Tibial nerve (tissue), 4 donors: Measurements from ENCODE around the gene CCDC63. TPM values are rescaled to one million over a fixed set of nuclear protein-coding genes. Genes with fewer than 3 reads are reported as not detected.

Experiments
- DNase-seq, 2 donors: peaks; one replicate each; pipeline ENCODE4 v3.0.0-alpha.2; 2019; ENCODE audit warnings: low spot score in 2 of 2
- H3K27ac ChIP-seq, 4 donors: fragments of 200-600 bp; sonication (generic) in 3 of 4; one replicate each; pipeline ENCODE4 v1.5.1; 2017 to 2019; ENCODE audit warnings: mild to moderate bottlenecking in 1 of 4
- H3K27me3 ChIP-seq, 2 donors: fragments of 200-600 bp; sonication (generic) in 1 of 2; one replicate each; pipeline versions ENCODE4 v1.5.1 to v1.6.0; 2017 to 2019
- H3K36me3 ChIP-seq, 3 donors: fragments of 200-600 bp; sonication (generic); one replicate each; pipeline ENCODE4 v1.5.1; 2018 to 2019
- H3K4me1 ChIP-seq, 4 donors: fragments of 200-600 bp; sonication (generic) in 3 of 4; one replicate each; pipeline ENCODE4 v1.5.1; 2017 to 2019
- H3K4me3 ChIP-seq, 4 donors: fragments of 200-600 bp; sonication (generic) in 3 of 4; one replicate each; pipeline ENCODE4 v1.5.1; 2017 to 2019; ENCODE audit warnings: mild to moderate bottlenecking in 1 of 4, moderate library complexity in 1 of 4
- H3K9me3 ChIP-seq, 4 donors: fragments of 200-600 bp; sonication (generic) in 3 of 4; one replicate each; pipeline ENCODE4 v1.5.1; 2017 to 2019
- CTCF ChIP-seq, 5 experiments: fragments of 200-600 bp in 3 of 5; fragments of 450-650 bp in 2 of 5; sonication (generic) in 3 of 5; IDR thresholded peaks; one replicate each; pipeline ENCODE4 v1.5.1; 2016 to 2019; ENCODE audit warnings: antibody characterized with exemption in 5 of 5, mild to moderate bottlenecking in 3 of 5, moderate library complexity in 2 of 5
- EP300 ChIP-seq, 2 donors: sonication (generic); formaldehyde crosslinking; IDR thresholded peaks; one replicate each; pipeline ENCODE4 v1.6.1; 2017; ENCODE audit warnings: antibody characterized with exemption in 2 of 2, mild to moderate bottlenecking in 1 of 2
- POLR2A ChIP-seq, 2 donors: fragments of 450-650 bp; IDR thresholded peaks; one replicate each; pipeline ENCODE4 v1.6.1; 2017; ENCODE audit warnings: antibody characterized with exemption in 2 of 2, mild to moderate bottlenecking in 2 of 2, moderate library complexity in 2 of 2
- WGBS, 2 donors: methylation state at CpG; one replicate each; pipeline ENCODE4 v1.1.5; 2018; 5-methylcytosine and 5-hydroxymethylcytosine counted together
- total RNA-seq, 4 donors: library from RNA; depleted of rRNA; stranded (reverse); fragments of >200 nt; gene quantifications; one replicate each; pipeline ENCODE4 v1.1.0, GENCODE V29; 2016

Gene CCDC63
- total RNA-seq, 4 donors from 2014 or later, result not detected

GRCh38 chr12:110896559-110896958 lies 49.8 kb downstream of the CCDC63 start:
- H3K27ac ChIP-seq, result no peak overlapping the region
- H3K9me3 ChIP-seq, result peaks cover 0 to 6% (median 0%) of the 10 kb centered on the region in 4 donors
- H3K36me3 ChIP-seq, result no peaks in the 10 kb centered on the region
- WGBS, 2 donors, result 67 to 77% methylated on average over 3 of the region's 3 CpGs
- no peak for DNase-seq
- H3K4me1 ChIP-seq, result no peaks in the 10 kb centered on the region
- H3K4me3 ChIP-seq, result no peak overlapping the region
- TF ChIP-seq POLR2A (IDR thresholded peaks at IDR 0.05), result no peak
- TF ChIP-seq EP300 (IDR thresholded peaks at IDR 0.05), result no peak
- TF ChIP-seq CTCF (IDR thresholded peaks at IDR 0.05), result no peak
- no peaks in the 10 kb centered on the region for H3K27me3 ChIP-seq

GRCh38 chr12:110901401-110901800 lies 54.6 kb downstream of the CCDC63 start:
- Histone ChIP-seq H3K4me3 (no peak overlapping the region), H3K36me3 (no peaks in the 10 kb centered on the region), H3K9me3 (peaks cover 0 to 10% (median 0%) of the 10 kb centered on the region in 4 donors), H3K27me3 (no peaks in the 10 kb centered on the region), H3K27ac (no peak overlapping the region), H3K4me1 (no peaks in the 10 kb centered on the region)
- TF ChIP-seq POLR2A (IDR thresholded peaks at IDR 0.05), result no peak
- no peak for TF ChIP-seq EP300 (IDR thresholded peaks at IDR 0.05)
- no peak for TF ChIP-seq CTCF (IDR thresholded peaks at IDR 0.05)
- no peak for DNase-seq
- 81 to 87% methylated on average over 4 of the region's 4 CpGs for WGBS, 2 donors

GRCh38 chr12:110903511-110903910 lies 56.7 kb downstream of the CCDC63 start:
- no peak for TF ChIP-seq POLR2A (IDR thresholded peaks at IDR 0.05)
- no peak for TF ChIP-seq EP300 (IDR thresholded peaks at IDR 0.05)
- no peak for TF ChIP-seq CTCF (IDR thresholded peaks at IDR 0.05)
- no peak overlapping the region for H3K27ac ChIP-seq
- H3K9me3 ChIP-seq, result peaks cover 0 to 10% (median 0%) of the 10 kb centered on the region in 4 donors
- H3K4me3 ChIP-seq, result no peak overlapping the region
- no peaks in the 10 kb centered on the region for H3K36me3 ChIP-seq
- H3K27me3 ChIP-seq, result no peaks in the 10 kb centered on the region
- 87 to 91% methylated on average over 4 of the region's 4 CpGs for WGBS, 2 donors
- H3K4me1 ChIP-seq, result no peaks in the 10 kb centered on the region
- DNase-seq, result no peak

GRCh38 chr12:110906083-110906482 lies 59.3 kb downstream of the CCDC63 start:
- H3K27me3 ChIP-seq, result no peaks in the 10 kb centered on the region
- H3K36me3 ChIP-seq, result no peaks in the 10 kb centered on the region
- H3K4me3 ChIP-seq, result no peak overlapping the region
- 33 to 38% methylated on average over 3 of the region's 3 CpGs for WGBS, 2 donors
- DNase-seq, result no peak
- TF ChIP-seq POLR2A (IDR thresholded peaks at IDR 0.05) (no peak), EP300 (IDR thresholded peaks at IDR 0.05) (no peak), CTCF (IDR thresholded peaks at IDR 0.05) (no peak)
- H3K4me1 ChIP-seq, result no peaks in the 10 kb centered on the region
- H3K27ac ChIP-seq, result no peak overlapping the region
- peaks cover 0 to 6% (median 0%) of the 10 kb centered on the region in 4 donors for H3K9me3 ChIP-seq

- 61 to 66% methylated on average over 5 of the region's 5 CpGs for whole genome bisulfite sequencing, 2 donors
Observed at GRCh38 chr12:110906516-110906915, 59.7 kb downstream of the CCDC63 start.

More at GRCh38 chr12:110906516-110906915, 59.7 kb downstream of the CCDC63 start:
- H3K36me3 ChIP-seq, result no peaks in the 10 kb centered on the region
- TF ChIP-seq CTCF (IDR thresholded peaks at IDR 0.05), result no peak
- no peak for TF ChIP-seq POLR2A (IDR thresholded peaks at IDR 0.05)
- no peak for TF ChIP-seq EP300 (IDR thresholded peaks at IDR 0.05)
- no peak for DNase-seq
- no peaks in the 10 kb centered on the region for H3K27me3 ChIP-seq
- no peak overlapping the region for H3K27ac ChIP-seq
- peaks cover 0 to 6% (median 0%) of the 10 kb centered on the region in 4 donors for H3K9me3 ChIP-seq
- H3K4me1 ChIP-seq, result no peaks in the 10 kb centered on the region
- no peak overlapping the region for H3K4me3 ChIP-seq
